Measurements from ENCODE around the gene CEP350.

DNA sequence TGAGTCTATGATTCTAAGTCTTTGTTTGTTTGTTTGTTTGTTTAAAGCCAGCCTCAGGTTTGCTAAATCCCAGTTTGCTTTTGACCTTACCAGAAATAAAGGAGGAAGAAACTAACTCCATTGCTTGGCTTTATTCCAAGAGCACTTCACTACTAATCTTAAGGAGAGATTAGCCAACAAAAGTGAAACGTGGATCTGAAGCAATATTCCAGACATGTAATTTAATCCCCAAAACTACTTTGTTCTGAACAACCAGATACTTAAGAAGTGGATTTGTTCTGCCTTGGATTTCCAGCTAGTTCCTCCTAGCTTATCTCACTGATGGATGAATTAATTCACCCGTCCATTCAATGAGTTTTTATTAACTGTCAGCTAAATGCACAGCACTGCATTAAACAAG is 15.9 kb upstream of the CEP350 start:
- no peak for TF ChIP-seq EP300 (IDR thresholded peaks at IDR 0.05)
- TF ChIP-seq, protein P1, sequence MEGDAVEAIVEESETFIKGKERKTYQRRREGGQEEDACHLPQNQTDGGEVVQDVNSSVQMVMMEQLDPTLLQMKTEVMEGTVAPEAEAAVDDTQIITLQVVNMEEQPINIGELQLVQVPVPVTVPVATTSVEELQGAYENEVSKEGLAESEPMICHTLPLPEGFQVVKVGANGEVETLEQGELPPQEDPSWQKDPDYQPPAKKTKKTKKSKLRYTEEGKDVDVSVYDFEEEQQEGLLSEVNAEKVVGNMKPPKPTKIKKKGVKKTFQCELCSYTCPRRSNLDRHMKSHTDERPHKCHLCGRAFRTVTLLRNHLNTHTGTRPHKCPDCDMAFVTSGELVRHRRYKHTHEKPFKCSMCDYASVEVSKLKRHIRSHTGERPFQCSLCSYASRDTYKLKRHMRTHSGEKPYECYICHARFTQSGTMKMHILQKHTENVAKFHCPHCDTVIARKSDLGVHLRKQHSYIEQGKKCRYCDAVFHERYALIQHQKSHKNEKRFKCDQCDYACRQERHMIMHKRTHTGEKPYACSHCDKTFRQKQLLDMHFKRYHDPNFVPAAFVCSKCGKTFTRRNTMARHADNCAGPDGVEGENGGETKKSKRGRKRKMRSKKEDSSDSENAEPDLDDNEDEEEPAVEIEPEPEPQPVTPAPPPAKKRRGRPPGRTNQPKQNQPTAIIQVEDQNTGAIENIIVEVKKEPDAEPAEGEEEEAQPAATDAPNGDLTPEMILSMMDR (IDR thresholded peaks at IDR 0.05) = no peak
